ENCODE data around the gene FOXO3. TPM values are rescaled to one million over a fixed set of nuclear protein-coding genes. Genes with fewer than 3 reads are reported as not detected.
A peak's percentile ranks its signal among the peaks of the same experiment; 100 is the strongest.

The FOXO3 gene
- total RNA-seq (2021; ENCODE audit: unreplicated experiment) (43.8 TPM), Bru-seq, nascent RNA (percentile 95 among the genes with signal in this experiment), BruChase-seq, experiment 1, labeled RNA remaining after a 2-hour chase (percentile 90 among the genes with signal in this experiment), BruChase-seq, experiment 2, labeled RNA remaining after a 6-hour chase (percentile 83 among the genes with signal in this experiment)
- polyA plus RNA-seq (2012; ENCODE audit: insufficient read length) = 20.6 TPM
- long read RNA-seq, full-length matches to known transcripts = 87 of 157 reads
- long read RNA-seq, partial matches to known transcripts = 50 of 157 reads
- long read RNA-seq, other reads (novel, unspliced or antisense) = 20 of 157 reads

DNA sequence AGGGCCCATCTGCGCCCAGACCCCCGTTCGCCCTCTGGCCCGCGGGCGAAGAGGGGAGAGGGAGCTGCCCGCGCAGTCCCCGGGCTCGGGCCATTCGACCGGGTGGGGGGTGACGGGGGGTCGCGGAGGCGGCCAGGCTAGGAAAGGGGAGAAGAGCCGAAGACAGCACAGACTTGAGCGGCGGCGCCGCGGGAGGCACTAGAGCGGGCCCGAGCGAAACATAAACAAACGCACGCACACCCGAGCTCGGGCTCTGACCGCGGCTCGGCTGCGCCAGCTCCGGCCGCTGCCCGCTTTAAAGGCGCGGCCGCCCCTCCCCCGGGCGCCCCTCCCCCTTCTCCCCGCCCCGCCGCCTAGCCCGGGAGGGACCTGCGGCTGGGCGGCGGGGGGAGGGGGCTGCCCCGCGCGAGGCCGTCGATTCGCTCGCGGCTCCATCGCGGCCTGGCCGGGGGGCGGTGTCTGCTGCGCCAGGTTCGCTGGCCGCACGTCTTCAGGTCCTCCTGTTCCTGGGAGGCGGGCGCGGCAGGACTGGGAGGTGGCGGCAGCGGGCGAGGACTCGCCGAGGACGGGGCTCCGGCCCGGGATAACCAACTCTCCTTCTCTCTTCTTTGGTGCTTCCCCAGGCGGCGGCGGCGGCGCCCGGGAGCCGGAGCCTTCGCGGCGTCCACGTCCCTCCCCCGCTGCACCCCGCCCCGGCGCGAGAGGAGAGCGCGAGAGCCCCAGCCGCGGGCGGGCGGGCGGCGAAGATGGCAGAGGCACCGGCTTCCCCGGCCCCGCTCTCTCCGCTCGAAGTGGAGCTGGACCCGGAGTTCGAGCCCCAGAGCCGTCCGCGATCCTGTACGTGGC, at the start of gene FOXO3:
Gene FOXO3, plus strand, starts transcription at position 455 of the 846 bp plus-strand sequence. Its CDS starts 292 bp downstream, at position 747.
- in situ Hi-C loops (cut with HindIII; ENCODE audit: low pct_unique_long_range_greater_than_20kb, low sequenced_read_pairs) (no loop called here), intact Hi-C loops (cut with micrococcal nuclease; ENCODE audit: unreplicated experiment) (loop anchor here (5.0 kb wide), 1 partner anchor 277 kb away; no protein-coding TSS in a partner anchor)
- H3K9me3 ChIP-seq (ENCODE audit: control insufficient read depth, insufficient read depth, low read depth, low read length) = no peaks in the 10 kb centered on the region
- TF ChIP-seq, protein P1, sequence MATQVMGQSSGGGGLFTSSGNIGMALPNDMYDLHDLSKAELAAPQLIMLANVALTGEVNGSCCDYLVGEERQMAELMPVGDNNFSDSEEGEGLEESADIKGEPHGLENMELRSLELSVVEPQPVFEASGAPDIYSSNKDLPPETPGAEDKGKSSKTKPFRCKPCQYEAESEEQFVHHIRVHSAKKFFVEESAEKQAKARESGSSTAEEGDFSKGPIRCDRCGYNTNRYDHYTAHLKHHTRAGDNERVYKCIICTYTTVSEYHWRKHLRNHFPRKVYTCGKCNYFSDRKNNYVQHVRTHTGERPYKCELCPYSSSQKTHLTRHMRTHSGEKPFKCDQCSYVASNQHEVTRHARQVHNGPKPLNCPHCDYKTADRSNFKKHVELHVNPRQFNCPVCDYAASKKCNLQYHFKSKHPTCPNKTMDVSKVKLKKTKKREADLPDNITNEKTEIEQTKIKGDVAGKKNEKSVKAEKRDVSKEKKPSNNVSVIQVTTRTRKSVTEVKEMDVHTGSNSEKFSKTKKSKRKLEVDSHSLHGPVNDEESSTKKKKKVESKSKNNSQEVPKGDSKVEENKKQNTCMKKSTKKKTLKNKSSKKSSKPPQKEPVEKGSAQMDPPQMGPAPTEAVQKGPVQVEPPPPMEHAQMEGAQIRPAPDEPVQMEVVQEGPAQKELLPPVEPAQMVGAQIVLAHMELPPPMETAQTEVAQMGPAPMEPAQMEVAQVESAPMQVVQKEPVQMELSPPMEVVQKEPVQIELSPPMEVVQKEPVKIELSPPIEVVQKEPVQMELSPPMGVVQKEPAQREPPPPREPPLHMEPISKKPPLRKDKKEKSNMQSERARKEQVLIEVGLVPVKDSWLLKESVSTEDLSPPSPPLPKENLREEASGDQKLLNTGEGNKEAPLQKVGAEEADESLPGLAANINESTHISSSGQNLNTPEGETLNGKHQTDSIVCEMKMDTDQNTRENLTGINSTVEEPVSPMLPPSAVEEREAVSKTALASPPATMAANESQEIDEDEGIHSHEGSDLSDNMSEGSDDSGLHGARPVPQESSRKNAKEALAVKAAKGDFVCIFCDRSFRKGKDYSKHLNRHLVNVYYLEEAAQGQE (IDR thresholded peaks at IDR 0.05; ENCODE audit: insufficient read depth in 1 of 2, low read depth in 2 of 2, low read length in 1 of 2) = no peak
- TF ChIP-seq TCF7L2 (IDR thresholded peaks at IDR 0.05; ENCODE audit: low read depth, low read length) (no peak), SIN3A (IDR thresholded peaks at IDR 0.05; ENCODE audit: borderline replicate concordance, insufficient read depth, low read depth, low read length) (peak; percentile 97), POLR2AphosphoS5 (IDR thresholded peaks at IDR 0.05; ENCODE audit: low read depth, low read length) (peak; percentile 81)
- TF ChIP-seq, protein P2, sequence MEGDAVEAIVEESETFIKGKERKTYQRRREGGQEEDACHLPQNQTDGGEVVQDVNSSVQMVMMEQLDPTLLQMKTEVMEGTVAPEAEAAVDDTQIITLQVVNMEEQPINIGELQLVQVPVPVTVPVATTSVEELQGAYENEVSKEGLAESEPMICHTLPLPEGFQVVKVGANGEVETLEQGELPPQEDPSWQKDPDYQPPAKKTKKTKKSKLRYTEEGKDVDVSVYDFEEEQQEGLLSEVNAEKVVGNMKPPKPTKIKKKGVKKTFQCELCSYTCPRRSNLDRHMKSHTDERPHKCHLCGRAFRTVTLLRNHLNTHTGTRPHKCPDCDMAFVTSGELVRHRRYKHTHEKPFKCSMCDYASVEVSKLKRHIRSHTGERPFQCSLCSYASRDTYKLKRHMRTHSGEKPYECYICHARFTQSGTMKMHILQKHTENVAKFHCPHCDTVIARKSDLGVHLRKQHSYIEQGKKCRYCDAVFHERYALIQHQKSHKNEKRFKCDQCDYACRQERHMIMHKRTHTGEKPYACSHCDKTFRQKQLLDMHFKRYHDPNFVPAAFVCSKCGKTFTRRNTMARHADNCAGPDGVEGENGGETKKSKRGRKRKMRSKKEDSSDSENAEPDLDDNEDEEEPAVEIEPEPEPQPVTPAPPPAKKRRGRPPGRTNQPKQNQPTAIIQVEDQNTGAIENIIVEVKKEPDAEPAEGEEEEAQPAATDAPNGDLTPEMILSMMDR (IDR thresholded peaks at IDR 0.05) = peak; percentile 8; the same call in 1 of the 2 replicates
- no peaks in the 10 kb centered on the region for H3K27me3 ChIP-seq (ENCODE audit: control insufficient read depth, insufficient read depth, low read length)
- BruUV-seq (replicated peaks) = no TSS peak
- ATAC-seq (peak; percentile 66), DNase-seq (ENCODE audit: low read depth, low spot score) (no peak)
- CTCF ChIA-PET = interaction anchor here (0.6 kb wide), 3 partner anchors 279 to 513 kb away, joined by 3 to 4 read pairs (median 4); no protein-coding TSS in a partner anchor
- POLR2A ChIA-PET = interaction anchor here (0.6 kb wide), 1 partner anchor 8 kb away, joined by 10 read pairs; no protein-coding TSS in a partner anchor
- peak within 1 kb of the TSS; percentile 93 for H3K27ac ChIP-seq (ENCODE audit: low read length)
- H3K36me3 ChIP-seq (ENCODE audit: control insufficient read depth, insufficient read depth, low read length) = no peaks in the 10 kb centered on the region; the same call in 1 of the 2 replicates
- peak within 1 kb of the TSS; percentile 96 to 98 for H3K4me3 ChIP-seq (ENCODE audit: low read depth in 2 of 2, low read length in 2 of 2)
- peaks cover 35% of the 10 kb centered on the region for H3K4me1 ChIP-seq (ENCODE audit: control insufficient read depth, insufficient read depth, low read length)

DNA sequence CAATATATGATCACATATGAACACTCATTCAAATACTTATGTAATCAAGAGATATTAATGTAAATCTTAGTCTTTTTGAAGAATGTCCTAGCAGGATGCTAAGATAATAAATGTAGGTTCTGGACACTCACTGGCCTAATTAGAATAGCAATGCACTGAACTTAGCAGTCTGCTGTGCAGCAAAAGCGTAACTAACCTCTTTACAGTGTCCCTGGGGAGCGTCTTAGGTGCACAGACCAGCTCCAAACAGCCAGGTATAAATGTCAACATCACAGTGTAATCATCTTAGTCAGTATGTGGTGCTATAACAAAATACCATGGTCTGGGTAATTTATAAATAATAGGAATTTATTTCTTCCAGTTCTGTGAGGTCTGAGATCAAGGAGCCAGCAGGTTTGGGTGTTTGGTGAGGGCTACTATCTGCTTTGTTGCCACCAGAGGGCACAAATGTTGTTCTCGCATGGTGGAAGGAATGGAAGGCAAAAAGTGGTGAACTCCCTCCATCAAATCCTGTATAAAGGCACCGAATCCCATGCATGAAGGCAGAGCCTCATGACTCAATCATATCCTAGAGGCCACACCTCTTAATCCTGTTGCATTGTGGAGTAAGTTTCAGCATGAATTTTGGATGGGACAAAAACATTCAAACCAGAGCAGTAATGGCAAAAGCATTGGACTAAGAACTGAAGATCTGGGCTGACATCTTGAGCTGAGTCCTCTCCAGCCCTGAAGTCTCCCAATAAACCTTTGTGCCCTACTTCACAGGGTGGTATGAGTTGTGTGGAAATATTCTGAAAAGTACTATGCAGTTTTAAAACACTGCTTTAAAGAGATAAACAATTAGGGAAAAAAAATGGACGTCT, 41.8 kb upstream of the FOXO3 start:
- peak; percentile 22 for DNase-seq (ENCODE audit: low read depth, low spot score)

More for the DNA sequence above, 41.8 kb upstream of the FOXO3 start:
- in situ Hi-C loops (cut with HindIII; ENCODE audit: low pct_unique_long_range_greater_than_20kb, low sequenced_read_pairs) (no loop called here), intact Hi-C loops (cut with micrococcal nuclease; ENCODE audit: unreplicated experiment) (no loop called here)
- CTCF ChIA-PET = interaction anchor here (0.6 kb wide), 1 partner anchor 291 kb away, joined by 3 read pairs; no protein-coding TSS in a partner anchor
- TF ChIP-seq, protein P2 (IDR thresholded peaks at IDR 0.05) = peak; percentile 86
- no peak for TF ChIP-seq TCF7L2 (IDR thresholded peaks at IDR 0.05; ENCODE audit: low read depth, low read length)
- no TSS peak for BruUV-seq (replicated peaks)
- Histone ChIP-seq H3K27ac (ENCODE audit: low read length) (no peak overlapping the region), H3K36me3 (ENCODE audit: control insufficient read depth, insufficient read depth, low read length) (no peaks in the 10 kb centered on the region), H3K27me3 (ENCODE audit: control insufficient read depth, insufficient read depth, low read length) (no peaks in the 10 kb centered on the region), H3K4me1 (ENCODE audit: control insufficient read depth, insufficient read depth, low read length) (no peaks in the 10 kb centered on the region), H3K4me3 (ENCODE audit: low read depth in 2 of 2, low read length in 2 of 2) (no peak overlapping the region), H3K9me3 (ENCODE audit: control insufficient read depth, insufficient read depth, low read depth, low read length) (no peaks in the 10 kb centered on the region)
- POLR2A ChIA-PET = no interaction called here
- ATAC-seq = peak; percentile 92
